Myocyte (in vitro differentiated cells): ENCODE results near the gene SMAD9. TPM values are rescaled to one million over a fixed set of nuclear protein-coding genes. Genes with fewer than 3 reads are reported as not detected.

Experiments used
- DNase-seq: peaks from one replicate; pipeline ENCODE4 v3.0.0-alpha.2; 2012; ENCODE audit warnings: low read depth
- total RNA-seq: library from RNA; depleted of rRNA; stranded (reverse); fragments of >200 nt; gene quantifications from 2 replicates; pipeline ENCODE4 v1.2.3, GENCODE V29; 2014

The SMAD9 gene
- total RNA-seq, 1 donor from 2014 or later, result 1.4 TPM

- DNase-seq, result no peak
Measured at GRCh38 chr13:36866232-36866631, 53.8 kb downstream of the SMAD9 start.

DNA sequence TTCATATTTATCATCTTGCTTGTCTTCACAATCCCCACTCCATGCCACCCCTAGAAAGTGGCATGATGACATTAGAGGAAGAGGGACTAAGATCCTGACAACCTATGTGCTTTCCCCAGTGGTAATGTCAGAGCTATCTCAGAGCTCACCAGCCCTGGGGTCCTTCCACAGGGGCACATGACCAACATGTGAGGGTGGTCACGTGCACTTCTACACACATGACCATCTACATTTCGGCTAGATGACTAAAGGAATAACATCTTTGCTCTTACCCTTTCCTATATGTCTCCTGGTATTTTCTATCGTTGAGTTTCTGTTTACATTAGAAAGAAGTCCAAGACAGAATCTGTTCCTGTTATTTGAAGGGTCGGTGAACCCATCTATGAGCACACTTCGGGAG is 54.8 kb downstream of the SMAD9 start:
- no peak for DNase-seq

DNA sequence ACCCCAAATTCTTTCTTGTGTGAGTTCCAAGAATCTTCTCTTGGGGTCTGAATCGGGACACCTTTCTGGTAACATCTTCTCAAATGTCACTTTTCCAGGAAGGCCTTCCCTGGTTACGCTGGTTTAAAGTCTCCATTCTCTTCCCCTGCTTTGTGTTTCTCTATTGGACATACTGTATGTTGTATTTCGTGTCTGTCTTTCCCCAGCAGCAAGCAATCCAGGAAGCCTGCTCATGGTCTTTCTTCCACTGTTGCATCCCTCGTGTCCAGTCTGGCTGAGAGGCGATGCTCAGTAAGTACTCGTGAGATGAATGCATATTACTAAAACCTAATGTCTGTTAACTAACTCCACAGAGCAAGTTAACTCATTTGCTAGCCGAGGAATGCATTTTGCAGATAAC is 57.3 kb downstream of the SMAD9 start:
- DNase-seq, result no peak

GRCh38 chr13:36862002-36862685 is 57.9 kb downstream of the SMAD9 start:
- DNase-seq, result no peak

- DNase-seq, result no peak
Measured at GRCh38 chr13:36859259-36859658, 60.8 kb downstream of the SMAD9 start.

DNA sequence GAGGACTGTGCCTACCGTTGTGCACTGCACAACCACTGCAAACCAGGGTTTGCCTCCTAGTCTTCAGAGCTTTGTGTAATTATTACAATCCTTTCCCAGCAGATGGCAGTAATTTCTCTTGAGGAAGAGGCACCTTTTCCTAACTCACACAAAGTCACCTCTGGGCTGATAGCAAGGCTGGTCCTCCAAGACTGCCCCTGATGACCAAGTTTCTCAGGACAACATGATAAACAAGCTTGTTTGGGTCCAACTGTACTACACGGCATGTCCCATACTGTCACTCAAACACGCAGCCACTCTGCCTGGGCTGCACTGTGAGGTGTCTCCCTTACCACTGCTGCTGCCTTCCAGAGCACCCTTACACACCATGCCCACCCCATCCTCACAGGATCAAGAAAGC is 61.7 kb downstream of the SMAD9 start:
- DNase-seq, result peak; percentile 60

GRCh38 chr13:36857253-36857652 is 62.8 kb downstream of the SMAD9 start:
- no peak for DNase-seq

- DNase-seq, result no peak
Measured at GRCh38 chr13:36850790-36851438, 69.1 kb downstream of the SMAD9 start.

GRCh38 chr13:36848199-36848982 is 71.6 kb downstream of the SMAD9 start:
- DNase-seq, result no peak

DNA sequence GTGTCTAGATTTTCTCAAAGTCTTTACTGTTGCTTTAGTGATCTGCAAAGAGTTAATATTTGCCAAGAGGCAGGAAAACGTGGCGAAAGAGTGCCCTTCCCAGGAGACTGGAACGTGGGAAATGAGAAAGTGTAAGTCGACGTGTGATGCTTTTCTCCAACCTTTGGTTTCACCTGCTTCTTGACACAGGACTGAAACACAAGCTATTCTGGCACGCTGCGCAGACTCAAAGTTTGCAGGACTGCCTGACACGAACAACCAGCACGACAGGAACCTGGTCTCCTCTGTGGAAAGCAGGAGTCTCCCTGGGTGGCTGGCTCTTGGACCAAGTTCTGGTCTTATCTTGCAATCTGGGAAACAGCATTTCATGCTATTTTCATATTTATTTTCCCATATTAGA is 72.4 kb downstream of the SMAD9 start:
- DNase-seq, result no peak

GRCh38 chr13:36841391-36841790 is 78.6 kb downstream of the SMAD9 start:
- no peak for DNase-seq

- no peak for DNase-seq
Measured at GRCh38 chr13:36840718-36841250, 79.3 kb downstream of the SMAD9 start.

DNA sequence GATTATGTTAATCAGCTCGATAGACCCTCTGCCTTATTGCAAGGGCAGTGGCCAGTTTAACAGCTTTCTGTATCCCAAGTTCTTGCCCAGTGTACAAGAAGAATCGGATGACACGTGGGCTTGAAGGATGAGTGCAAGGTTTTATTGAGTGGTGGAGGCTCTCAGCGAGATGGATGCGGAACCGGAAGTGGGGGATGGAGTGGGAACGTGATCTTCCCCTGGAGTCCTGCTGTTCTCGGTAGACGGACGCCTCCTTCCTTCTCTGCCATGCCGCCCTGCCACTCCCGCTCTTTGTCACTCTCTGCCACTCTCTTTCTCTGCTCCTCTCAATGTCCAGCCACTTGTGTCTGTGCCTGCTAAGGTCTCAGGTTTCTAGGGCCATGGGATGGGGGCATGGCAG is 80.1 kb downstream of the SMAD9 start:
- DNase-seq, result no peak

- no peak for DNase-seq
Measured at GRCh38 chr13:36839281-36839680, 80.8 kb downstream of the SMAD9 start.

- DNase-seq, result peak; percentile 30
Measured at GRCh38 chr13:36837354-36838092, 82.5 kb downstream of the SMAD9 start.

DNA sequence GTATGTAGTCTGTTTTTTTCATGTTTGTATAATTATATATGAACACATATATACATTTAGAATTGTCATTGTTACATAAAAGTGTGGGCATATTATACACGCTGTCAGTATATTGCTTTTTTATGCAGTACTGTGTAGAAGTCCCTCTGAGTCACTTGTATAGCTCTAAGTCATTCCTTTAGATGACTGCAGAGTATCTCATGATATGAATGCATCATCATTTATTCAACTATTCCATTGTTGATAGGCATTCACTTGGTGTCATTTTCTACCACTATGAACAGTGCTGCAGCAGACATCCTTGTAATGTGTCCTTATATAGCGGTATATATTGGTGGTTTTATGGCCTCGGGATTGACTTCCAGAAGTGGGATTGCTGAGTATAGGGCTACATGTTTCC is 85.7 kb downstream of the SMAD9 start:
- no peak for DNase-seq

- DNase-seq, result no peak
Measured at GRCh38 chr13:36831291-36831690, 88.7 kb downstream of the SMAD9 start.

GRCh38 chr13:36829753-36830152 is 90.3 kb downstream of the SMAD9 start:
- no peak for DNase-seq

GRCh38 chr13:36822785-36823184 is 97.3 kb downstream of the SMAD9 start:
- no peak for DNase-seq

DNA sequence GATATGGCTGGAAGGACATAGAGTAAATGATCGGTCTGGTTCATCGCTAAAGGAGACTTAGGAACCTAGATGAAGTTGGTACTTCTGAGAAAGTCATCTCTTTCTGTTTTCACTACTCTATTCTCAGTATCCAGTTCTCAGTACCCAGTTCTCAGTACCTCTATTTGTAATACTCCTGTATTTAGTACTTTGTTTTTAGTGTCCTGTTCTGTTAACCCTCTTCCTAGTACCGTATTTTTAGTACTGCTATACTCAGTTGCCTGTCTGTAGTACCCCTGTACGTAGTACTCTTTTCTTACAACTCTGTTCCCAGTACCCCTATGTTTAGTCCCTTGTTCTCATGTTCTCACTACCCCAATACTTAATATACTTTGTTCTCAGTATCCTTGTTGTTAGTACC is 99.8 kb downstream of the SMAD9 start:
- no peak for DNase-seq

GRCh38 chr13:36819739-36820090 is 100.3 kb downstream of the SMAD9 start:
- no peak for DNase-seq
